ENCODE data around the gene OTOA. TPM values are rescaled to one million over a fixed set of nuclear protein-coding genes. Genes with fewer than 3 reads are reported as not detected.

The OTOA gene
- total RNA-seq, 1 donor from 2014 or later: not detected

DNA sequence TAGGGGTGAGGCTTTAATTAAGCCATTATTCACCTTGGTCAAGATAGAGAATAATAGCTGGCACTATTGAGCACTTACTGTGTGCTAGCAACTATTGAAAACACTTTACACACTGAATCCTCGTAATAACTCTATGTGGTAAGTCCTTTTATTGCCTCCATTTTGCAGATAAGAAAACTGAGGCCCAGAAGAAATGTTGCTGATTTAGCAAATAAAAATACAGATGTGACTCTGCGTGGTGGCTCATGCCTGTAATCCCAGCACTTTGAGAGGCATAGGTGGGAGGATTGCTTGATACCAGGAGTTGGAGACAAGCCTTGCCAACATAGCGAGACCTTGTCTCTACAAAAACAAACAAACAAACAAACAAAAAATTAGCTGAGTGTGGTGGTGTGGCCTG lies 19.4 kb downstream of the OTOA start:
- no peaks in the 10 kb centered on the region for H3K36me3 ChIP-seq
- H3K4me2 ChIP-seq: no peak overlapping the region
- TF ChIP-seq, protein P1, sequence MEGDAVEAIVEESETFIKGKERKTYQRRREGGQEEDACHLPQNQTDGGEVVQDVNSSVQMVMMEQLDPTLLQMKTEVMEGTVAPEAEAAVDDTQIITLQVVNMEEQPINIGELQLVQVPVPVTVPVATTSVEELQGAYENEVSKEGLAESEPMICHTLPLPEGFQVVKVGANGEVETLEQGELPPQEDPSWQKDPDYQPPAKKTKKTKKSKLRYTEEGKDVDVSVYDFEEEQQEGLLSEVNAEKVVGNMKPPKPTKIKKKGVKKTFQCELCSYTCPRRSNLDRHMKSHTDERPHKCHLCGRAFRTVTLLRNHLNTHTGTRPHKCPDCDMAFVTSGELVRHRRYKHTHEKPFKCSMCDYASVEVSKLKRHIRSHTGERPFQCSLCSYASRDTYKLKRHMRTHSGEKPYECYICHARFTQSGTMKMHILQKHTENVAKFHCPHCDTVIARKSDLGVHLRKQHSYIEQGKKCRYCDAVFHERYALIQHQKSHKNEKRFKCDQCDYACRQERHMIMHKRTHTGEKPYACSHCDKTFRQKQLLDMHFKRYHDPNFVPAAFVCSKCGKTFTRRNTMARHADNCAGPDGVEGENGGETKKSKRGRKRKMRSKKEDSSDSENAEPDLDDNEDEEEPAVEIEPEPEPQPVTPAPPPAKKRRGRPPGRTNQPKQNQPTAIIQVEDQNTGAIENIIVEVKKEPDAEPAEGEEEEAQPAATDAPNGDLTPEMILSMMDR (IDR thresholded peaks at IDR 0.05): no peak
- TF ChIP-seq EZH2phosphoT487 (IDR thresholded peaks at IDR 0.05) (no peak), EZH2 (IDR thresholded peaks at IDR 0.05) (no peak)
- peaks cover 11% of the 10 kb centered on the region for H3K27me3 Mint-ChIP-seq (ENCODE audit: insufficient read depth, low read depth)
- no peaks in the 10 kb centered on the region for H3K27me3 ChIP-seq
- H3K27ac ChIP-seq: no peak overlapping the region
- H3K27ac Mint-ChIP-seq: no peak overlapping the region
- H3K4me1 Mint-ChIP-seq: no peaks in the 10 kb centered on the region
- H3K79me2 ChIP-seq (ENCODE audit: low read depth): no peaks in the 10 kb centered on the region
- no peaks in the 10 kb centered on the region for H3K36me3 Mint-ChIP-seq
- H3K4me3 Mint-ChIP-seq: no peak overlapping the region
- H3K4me1 ChIP-seq: no peaks in the 10 kb centered on the region
- no peak overlapping the region for H2AFZ ChIP-seq (replicated peaks)
- H4K20me1 ChIP-seq (ENCODE audit: low read depth): peaks cover 6% of the 10 kb centered on the region
- no peak overlapping the region for H3K9ac ChIP-seq
- H3K9me3 Mint-ChIP-seq: no peaks in the 10 kb centered on the region
- no peaks in the 10 kb centered on the region for H3F3A ChIP-seq (ENCODE audit: low read depth)
- H3K9me3 ChIP-seq (ENCODE audit: low read depth): no peaks in the 10 kb centered on the region
- no peak overlapping the region for H3K4me3 ChIP-seq
- no peak for DNase-seq (ENCODE audit: low spot score)

DNA sequence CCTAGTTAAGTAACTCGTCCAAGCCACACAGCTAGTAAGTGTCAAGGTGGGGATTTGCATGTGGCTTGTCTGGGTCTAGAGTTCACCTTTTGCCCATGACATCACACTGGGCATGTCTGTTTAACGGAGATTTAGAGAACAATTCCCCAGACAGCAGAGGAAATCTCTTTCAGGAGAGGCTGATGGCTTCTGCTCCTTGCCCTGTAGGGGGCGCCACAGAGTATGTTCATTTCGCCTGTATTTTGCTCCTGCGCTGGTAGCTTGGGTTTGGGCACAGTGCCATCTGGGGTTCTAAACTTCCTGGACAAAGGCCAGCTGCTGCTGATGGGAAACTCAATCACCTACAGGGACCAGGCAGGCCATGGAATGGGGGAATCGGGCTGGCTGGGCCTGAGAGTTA lies 20.4 kb downstream of the OTOA start:
- no peak overlapping the region for H3K27ac Mint-ChIP-seq
- Histone ChIP-seq H3K36me3 (no peaks in the 10 kb centered on the region), H3K9me3 (ENCODE audit: low read depth) (no peaks in the 10 kb centered on the region), H2AFZ (replicated peaks) (no peak overlapping the region), H4K20me1 (ENCODE audit: low read depth) (peaks cover 6% of the 10 kb centered on the region), H3F3A (ENCODE audit: low read depth) (no peaks in the 10 kb centered on the region), H3K4me3 (no peak overlapping the region), H3K79me2 (ENCODE audit: low read depth) (no peaks in the 10 kb centered on the region), H3K9ac (no peak overlapping the region), H3K27me3 (no peaks in the 10 kb centered on the region), H3K27ac (no peak overlapping the region), H3K4me2 (no peak overlapping the region), H3K4me1 (no peaks in the 10 kb centered on the region)
- H3K4me1 Mint-ChIP-seq: no peaks in the 10 kb centered on the region
- H3K27me3 Mint-ChIP-seq (ENCODE audit: insufficient read depth, low read depth): peaks cover 11% of the 10 kb centered on the region
- no peaks in the 10 kb centered on the region for H3K36me3 Mint-ChIP-seq
- no peaks in the 10 kb centered on the region for H3K9me3 Mint-ChIP-seq
- peak; percentile 33 for DNase-seq (ENCODE audit: low spot score)
- no peak overlapping the region for H3K4me3 Mint-ChIP-seq
- TF ChIP-seq, protein P1 (IDR thresholded peaks at IDR 0.05): peak; percentile 67
- no peak for TF ChIP-seq EZH2phosphoT487 (IDR thresholded peaks at IDR 0.05)
- TF ChIP-seq EZH2 (IDR thresholded peaks at IDR 0.05): no peak

DNA sequence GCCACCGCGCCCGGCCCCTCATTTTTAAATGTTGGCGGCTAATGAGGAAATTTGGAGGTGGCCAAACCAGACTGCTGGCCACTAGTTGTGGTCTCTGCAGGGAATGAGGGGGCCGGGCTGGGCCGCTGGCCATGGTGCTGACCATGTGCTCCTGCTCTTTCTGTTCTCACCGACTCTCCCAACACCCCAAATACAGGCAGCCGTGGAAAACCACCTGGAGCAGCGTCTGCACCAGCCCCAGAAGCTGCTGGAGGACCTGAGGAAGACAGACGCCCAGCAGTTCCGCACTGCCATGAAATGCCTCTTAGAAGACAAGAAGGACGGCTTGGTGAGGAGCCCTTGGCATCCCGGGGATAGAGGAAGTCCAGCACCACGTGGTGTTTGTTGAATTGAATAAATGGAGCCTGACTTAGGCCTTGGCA lies 21.3 kb downstream of the OTOA start:
- H3K27ac ChIP-seq: no peak overlapping the region
- no peak overlapping the region for H2AFZ ChIP-seq (replicated peaks)
- H3K4me3 ChIP-seq: no peak overlapping the region
- no peaks in the 10 kb centered on the region for H3K4me1 ChIP-seq
- no peaks in the 10 kb centered on the region for H3K4me1 Mint-ChIP-seq
- no peaks in the 10 kb centered on the region for H3K9me3 Mint-ChIP-seq
- peaks cover 6% of the 10 kb centered on the region for H4K20me1 ChIP-seq (ENCODE audit: low read depth)
- H3K9me3 ChIP-seq (ENCODE audit: low read depth): no peaks in the 10 kb centered on the region
- H3K27me3 ChIP-seq: no peaks in the 10 kb centered on the region
- DNase-seq (ENCODE audit: low spot score): peak; percentile 79
- TF ChIP-seq EZH2phosphoT487 (IDR thresholded peaks at IDR 0.05) (no peak), EZH2 (IDR thresholded peaks at IDR 0.05) (no peak)
- TF ChIP-seq, protein P1 (IDR thresholded peaks at IDR 0.05): no peak
- no peak overlapping the region for H3K9ac ChIP-seq
- H3K27me3 Mint-ChIP-seq (ENCODE audit: insufficient read depth, low read depth): peaks cover 13% of the 10 kb centered on the region
- H3K4me2 ChIP-seq: no peak overlapping the region
- H3K36me3 Mint-ChIP-seq: no peaks in the 10 kb centered on the region
- H3F3A ChIP-seq (ENCODE audit: low read depth): no peaks in the 10 kb centered on the region
- no peaks in the 10 kb centered on the region for H3K79me2 ChIP-seq (ENCODE audit: low read depth)
- no peak overlapping the region for H3K4me3 Mint-ChIP-seq
- no peak overlapping the region for H3K27ac Mint-ChIP-seq
- H3K36me3 ChIP-seq: no peaks in the 10 kb centered on the region
